Tibial artery (tissue), 4 donors: ENCODE measurements around the gene RBM4B.

Source experiments
- DNase-seq, 2 donors: peaks; one replicate each; pipeline ENCODE4 v3.0.0-alpha.2; 2019
- H3K27ac ChIP-seq, 2 donors: fragments of 200-600 bp; sonication (generic) in 1 of 2; 1 replicate in 1 of 2; 2 replicates in 1 of 2; pipeline ENCODE4 v1.5.1; 2018 to 2019; ENCODE audit warnings: mild to moderate bottlenecking in 1 of 2
- H3K27me3 ChIP-seq, 2 donors: fragments of 200-600 bp; sonication (generic) in 1 of 2; one replicate each; pipeline versions ENCODE4 v1.5.1 to v1.6.0; 2016 to 2019
- H3K36me3 ChIP-seq, 3 donors: fragments of 200-600 bp; sonication (generic) in 2 of 3; one replicate each; pipeline ENCODE4 v1.5.1; 2016 to 2019; ENCODE audit warnings: mild to moderate bottlenecking in 2 of 3
- H3K4me1 ChIP-seq, 4 donors: fragments of 200-600 bp; sonication (generic) in 2 of 4; 1 replicate in 3 of 4; 2 replicates in 1 of 4; pipeline ENCODE4 v1.5.1; 2016 to 2019
- H3K4me3 ChIP-seq, 2 donors: fragments of 200-600 bp; sonication (generic) in 1 of 2; 1 replicate in 1 of 2; 2 replicates in 1 of 2; pipeline ENCODE4 v1.5.1; 2018 to 2019; ENCODE audit warnings: mild to moderate bottlenecking in 2 of 2
- H3K9me3 ChIP-seq, 3 donors: fragments of 200-600 bp; sonication (generic) in 1 of 3; one replicate each; pipeline ENCODE4 v1.5.1; 2016 to 2019
- intact Hi-C: fragments of 100-400 bp; cut with DNase I; formaldehyde crosslinking; loops from one replicate; pipeline ENCODE4 v1.15.0; 2023; ENCODE audit warnings: low total_unique reads
- TF ChIP-seq, protein P1 (sequence below), 2 experiments: fragments of 200-600 bp in 1 of 2; fragments of 450-650 bp in 1 of 2; IDR thresholded peaks; one replicate each; pipeline ENCODE4 v1.5.1; 2017 to 2019; ENCODE audit warnings: antibody characterized with exemption in 2 of 2, mild to moderate bottlenecking in 1 of 2, moderate library complexity in 1 of 2

The RBM4B gene

DNA sequence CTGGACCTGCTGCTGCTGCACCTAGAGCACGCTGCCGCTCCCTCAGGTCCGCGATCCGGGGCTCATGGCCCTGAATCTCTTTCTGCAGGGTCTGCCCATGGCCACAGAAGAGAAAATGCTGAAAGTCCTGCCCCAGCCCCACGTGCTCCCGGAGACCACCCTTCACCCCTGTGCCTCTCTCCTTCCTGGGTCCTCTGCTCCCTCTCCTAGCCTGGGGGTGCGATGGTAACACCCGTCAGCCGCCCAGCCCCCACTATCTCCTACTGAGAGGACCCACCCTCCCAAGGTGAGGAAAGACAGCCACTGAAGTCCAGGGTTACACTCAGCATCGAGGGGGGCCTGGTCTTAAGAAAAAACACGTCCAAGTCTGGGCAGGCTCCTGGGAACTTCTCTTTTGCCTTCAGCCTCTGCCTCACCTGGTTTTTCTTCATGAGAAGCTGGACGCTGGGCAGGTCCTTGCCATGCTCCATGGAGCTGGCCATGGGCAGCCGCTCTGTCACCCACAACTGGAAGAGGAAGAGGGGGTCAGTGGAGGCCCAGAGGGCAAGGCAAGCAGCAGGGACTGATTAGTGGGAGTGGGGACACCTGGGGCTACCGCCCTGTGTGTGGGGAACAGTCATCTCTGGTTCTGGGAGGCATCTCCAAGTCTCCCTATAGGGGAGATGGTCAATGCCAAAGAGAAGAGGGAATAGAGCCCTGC is 15.8 kb upstream of the RBM4B start:
- TF ChIP-seq, protein P1, sequence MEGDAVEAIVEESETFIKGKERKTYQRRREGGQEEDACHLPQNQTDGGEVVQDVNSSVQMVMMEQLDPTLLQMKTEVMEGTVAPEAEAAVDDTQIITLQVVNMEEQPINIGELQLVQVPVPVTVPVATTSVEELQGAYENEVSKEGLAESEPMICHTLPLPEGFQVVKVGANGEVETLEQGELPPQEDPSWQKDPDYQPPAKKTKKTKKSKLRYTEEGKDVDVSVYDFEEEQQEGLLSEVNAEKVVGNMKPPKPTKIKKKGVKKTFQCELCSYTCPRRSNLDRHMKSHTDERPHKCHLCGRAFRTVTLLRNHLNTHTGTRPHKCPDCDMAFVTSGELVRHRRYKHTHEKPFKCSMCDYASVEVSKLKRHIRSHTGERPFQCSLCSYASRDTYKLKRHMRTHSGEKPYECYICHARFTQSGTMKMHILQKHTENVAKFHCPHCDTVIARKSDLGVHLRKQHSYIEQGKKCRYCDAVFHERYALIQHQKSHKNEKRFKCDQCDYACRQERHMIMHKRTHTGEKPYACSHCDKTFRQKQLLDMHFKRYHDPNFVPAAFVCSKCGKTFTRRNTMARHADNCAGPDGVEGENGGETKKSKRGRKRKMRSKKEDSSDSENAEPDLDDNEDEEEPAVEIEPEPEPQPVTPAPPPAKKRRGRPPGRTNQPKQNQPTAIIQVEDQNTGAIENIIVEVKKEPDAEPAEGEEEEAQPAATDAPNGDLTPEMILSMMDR (IDR thresholded peaks at IDR 0.05): no peak
- intact Hi-C loops: loop anchor here (2.0 kb wide), 1 partner anchor 141 kb away; no protein-coding TSS in a partner anchor

GRCh38 chr11:66692871-66693331 is 15.2 kb upstream of the RBM4B start:
- Histone ChIP-seq H3K27ac (no peak overlapping the region), H3K9me3 (no peaks in the 10 kb centered on the region), H3K4me1 (no peaks in the 10 kb centered on the region), H3K36me3 (peaks cover 0 to 37% (median 0%) of the 10 kb centered on the region in 3 donors), H3K4me3 (no peak overlapping the region), H3K27me3 (peaks cover 0 to 10% of the 10 kb centered on the region in 2 donors)
- intact Hi-C loops: no loop called here
- TF ChIP-seq, protein P1 (IDR thresholded peaks at IDR 0.05): no peak
- DNase-seq: no peak

More for the DNA sequence above, 15.8 kb upstream of the RBM4B start:
- Histone ChIP-seq H3K4me3 (no peak overlapping the region), H3K27me3 (peaks cover 0 to 5% of the 10 kb centered on the region in 2 donors), H3K4me1 (no peaks in the 10 kb centered on the region), H3K36me3 (peaks cover 0 to 35% (median 0%) of the 10 kb centered on the region in 3 donors), H3K27ac (no peak overlapping the region), H3K9me3 (no peaks in the 10 kb centered on the region)
- no peak for DNase-seq

DNA sequence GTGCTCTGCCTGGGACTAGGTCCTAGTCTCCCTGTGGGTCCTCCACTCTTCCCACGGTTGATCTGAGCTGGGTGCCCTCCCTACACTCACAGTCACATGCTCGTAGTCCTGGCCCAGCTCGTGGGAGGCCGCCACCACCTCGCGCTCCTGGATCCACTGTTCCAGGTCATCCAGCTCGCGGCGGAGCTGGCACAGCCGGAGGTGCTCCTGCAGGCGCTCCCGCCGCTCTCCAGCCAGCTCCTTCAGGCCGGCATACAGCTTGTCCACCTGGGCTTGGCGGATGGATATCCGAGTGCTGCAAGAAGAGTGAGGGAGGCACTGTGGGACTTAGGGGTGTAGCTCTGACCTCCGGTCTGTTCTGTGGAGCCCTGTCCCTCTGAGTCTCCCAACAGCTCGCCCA is 14.8 kb upstream of the RBM4B start:
- intact Hi-C loops: no loop called here
- DNase-seq: no peak
- Histone ChIP-seq H3K36me3 (peaks cover 0 to 37% (median 0%) of the 10 kb centered on the region in 3 donors), H3K4me1 (no peaks in the 10 kb centered on the region), H3K27ac (no peak overlapping the region), H3K4me3 (no peak overlapping the region), H3K27me3 (peaks cover 0 to 13% of the 10 kb centered on the region in 2 donors), H3K9me3 (no peaks in the 10 kb centered on the region)
- TF ChIP-seq, protein P1 (IDR thresholded peaks at IDR 0.05): no peak

GRCh38 chr11:66691311-66691980 is 13.8 kb upstream of the RBM4B start:
- H3K9me3 ChIP-seq: no peaks in the 10 kb centered on the region
- TF ChIP-seq, protein P1 (IDR thresholded peaks at IDR 0.05): no peak
- peaks cover 0 to 17% of the 10 kb centered on the region in 2 donors for H3K27me3 ChIP-seq
- intact Hi-C loops: no loop called here
- no peak overlapping the region for H3K4me3 ChIP-seq
- no peak overlapping the region for H3K27ac ChIP-seq
- DNase-seq: no peak
- H3K36me3 ChIP-seq: peaks cover 0 to 46% (median 0%) of the 10 kb centered on the region in 3 donors
- H3K4me1 ChIP-seq: no peaks in the 10 kb centered on the region

- intact Hi-C loops: no loop called here
Observed at GRCh38 chr11:66689661-66690590, 12.2 kb upstream of the RBM4B start.

More at GRCh38 chr11:66689661-66690590, 12.2 kb upstream of the RBM4B start:
- no peaks in the 10 kb centered on the region for H3K4me1 ChIP-seq
- H3K9me3 ChIP-seq: no peaks in the 10 kb centered on the region
- no peak for DNase-seq
- TF ChIP-seq, protein P1 (IDR thresholded peaks at IDR 0.05): no peak
- H3K36me3 ChIP-seq: peaks cover 0 to 53% (median 0%) of the 10 kb centered on the region in 3 donors
- H3K4me3 ChIP-seq: no peak overlapping the region
- no peak overlapping the region for H3K27ac ChIP-seq
- H3K27me3 ChIP-seq: peaks cover 0 to 17% of the 10 kb centered on the region in 2 donors
